ENCODE measurements around the gene ZBTB48.
"Not testable (repeated sequence)": the region's sequence is repeated elsewhere in the genome, so short reads cannot be mapped to it uniquely, and the experiment has no call there.

The ZBTB48 gene

DNA sequence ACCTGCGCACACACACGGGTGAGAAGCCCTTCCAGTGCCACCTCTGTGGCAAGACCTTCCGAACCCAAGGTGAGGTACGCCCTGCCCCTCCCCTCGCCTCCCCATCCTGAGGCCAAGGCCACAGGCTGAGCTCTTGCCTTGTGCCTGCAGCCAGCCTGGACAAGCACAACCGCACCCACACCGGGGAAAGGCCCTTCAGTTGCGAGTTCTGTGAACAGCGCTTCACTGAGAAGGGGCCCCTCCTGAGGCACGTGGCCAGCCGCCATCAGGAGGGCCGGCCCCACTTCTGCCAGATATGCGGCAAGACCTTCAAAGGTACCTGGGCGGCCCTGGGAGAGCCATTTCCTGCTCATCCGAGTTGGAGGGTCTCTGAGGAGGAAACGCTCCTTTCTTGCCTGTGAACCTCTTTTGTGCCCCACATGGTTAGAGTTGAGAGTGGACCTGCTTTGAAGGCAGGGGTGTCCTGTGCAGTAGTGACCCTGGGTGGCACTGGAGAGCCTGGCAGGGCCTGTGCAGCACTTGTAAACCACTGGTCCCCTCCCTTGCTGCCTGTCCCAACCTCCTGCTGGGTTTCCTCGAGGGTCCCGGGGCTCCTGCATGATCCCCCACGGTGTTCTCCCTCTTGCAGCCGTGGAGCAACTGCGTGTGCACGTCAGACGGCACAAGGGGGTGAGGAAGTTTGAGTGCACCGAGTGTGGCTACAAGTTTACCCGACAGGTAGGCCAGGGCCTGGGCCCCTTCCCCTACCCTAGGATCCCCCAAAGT, 8.5 kb downstream of the ZBTB48 start:
- no peak for DNase-seq (ENCODE audit: low read depth, low spot score)
- H3K4me3 ChIP-seq (ENCODE audit: low read length) = no peak overlapping the region

DNA sequence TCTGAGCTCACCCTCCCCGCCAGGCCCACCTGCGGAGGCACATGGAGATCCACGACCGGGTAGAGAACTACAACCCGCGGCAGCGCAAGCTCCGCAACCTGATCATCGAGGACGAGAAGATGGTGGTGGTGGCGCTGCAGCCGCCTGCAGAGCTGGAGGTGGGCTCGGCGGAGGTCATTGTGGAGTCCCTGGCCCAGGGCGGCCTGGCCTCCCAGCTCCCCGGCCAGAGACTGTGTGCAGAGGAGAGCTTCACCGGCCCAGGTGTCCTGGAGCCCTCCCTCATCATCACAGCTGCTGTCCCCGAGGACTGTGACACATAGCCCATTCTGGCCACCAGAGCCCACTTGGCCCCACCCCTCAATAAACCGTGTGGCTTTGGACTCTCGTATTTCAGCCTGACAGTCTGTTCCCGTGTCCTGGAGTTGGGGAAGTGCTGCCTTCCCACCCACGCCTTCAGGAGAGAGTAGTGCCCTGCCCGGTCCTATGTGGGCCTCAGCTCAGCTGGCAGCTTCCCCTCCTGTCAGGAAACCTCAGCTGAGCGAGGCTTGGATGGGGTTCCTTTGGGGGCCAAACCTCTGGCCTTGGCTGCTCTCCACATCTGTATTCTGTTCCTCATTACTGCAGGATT, 9.2 kb downstream of the ZBTB48 start:
- no peak for DNase-seq (ENCODE audit: low read depth, low spot score)
- no peak overlapping the region for H3K4me3 ChIP-seq (ENCODE audit: low read length)

DNA sequence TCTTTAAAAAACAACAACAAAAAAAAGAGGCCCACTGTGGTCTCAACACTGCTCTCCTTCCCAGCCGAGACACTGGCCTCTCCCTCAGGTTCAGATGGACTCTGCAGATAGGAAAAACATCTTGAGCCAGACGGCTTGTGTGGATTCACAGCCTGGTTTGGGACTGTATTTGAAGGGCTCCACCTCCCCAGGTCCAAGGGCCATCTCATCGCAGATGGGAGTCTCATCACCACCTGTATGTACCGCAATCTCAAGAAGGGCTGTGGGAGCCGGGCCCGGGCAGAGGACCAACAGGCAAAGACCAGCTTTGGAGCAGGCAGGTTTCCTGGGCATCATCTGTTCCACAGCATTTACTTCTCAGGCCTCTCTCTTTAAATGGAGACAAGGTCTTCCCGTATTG, 10.3 kb downstream of the ZBTB48 start:
- DNase-seq (ENCODE audit: low read depth, low spot score) = no peak
- no peak overlapping the region for H3K4me3 ChIP-seq (ENCODE audit: low read length)

DNA sequence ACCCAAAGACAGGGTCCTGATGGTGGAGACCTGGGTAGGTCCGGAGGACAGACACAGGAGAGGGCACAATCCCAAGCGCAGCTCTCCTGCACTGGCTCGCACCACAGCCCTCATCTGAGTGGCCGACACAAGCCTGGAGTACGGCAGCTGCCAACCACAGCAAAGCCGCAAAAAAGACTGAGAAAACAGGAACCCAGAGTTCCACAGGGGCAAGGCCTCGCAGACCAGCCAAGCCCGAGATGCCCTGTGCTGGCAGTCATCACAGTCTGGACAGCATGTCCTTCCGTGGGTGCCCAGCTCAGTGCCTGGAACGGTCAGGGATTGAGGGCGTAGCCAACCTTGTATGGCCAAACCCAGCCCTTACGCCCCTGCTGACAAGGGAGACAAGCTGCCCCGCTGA, 11.4 kb downstream of the ZBTB48 start:
- no peak overlapping the region for H3K4me3 ChIP-seq (ENCODE audit: low read length)
- DNase-seq (ENCODE audit: low read depth, low spot score) = no peak

DNA sequence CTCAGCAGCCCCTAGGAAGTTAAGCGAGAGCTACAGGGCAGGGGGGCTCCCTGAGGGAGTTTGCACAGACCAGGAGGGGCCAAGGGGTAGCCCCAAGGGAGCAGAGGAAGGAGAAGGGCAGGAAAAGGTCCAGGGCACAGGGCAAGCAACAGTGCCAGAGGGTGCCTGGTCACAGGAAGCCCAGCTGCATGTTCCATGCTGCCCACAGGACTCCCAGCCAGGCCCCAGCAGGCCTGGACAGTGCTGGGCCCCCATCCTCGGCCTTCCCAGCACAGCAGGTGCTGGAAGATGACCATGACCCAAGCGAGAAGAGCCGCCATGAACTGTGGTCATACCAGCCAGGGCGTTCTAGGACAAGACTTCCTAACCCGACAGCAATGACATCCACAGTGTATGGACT, 11.8 kb downstream of the ZBTB48 start:
- no peak overlapping the region for H3K4me3 ChIP-seq (ENCODE audit: low read length)
- no peak for DNase-seq (ENCODE audit: low read depth, low spot score)

DNA sequence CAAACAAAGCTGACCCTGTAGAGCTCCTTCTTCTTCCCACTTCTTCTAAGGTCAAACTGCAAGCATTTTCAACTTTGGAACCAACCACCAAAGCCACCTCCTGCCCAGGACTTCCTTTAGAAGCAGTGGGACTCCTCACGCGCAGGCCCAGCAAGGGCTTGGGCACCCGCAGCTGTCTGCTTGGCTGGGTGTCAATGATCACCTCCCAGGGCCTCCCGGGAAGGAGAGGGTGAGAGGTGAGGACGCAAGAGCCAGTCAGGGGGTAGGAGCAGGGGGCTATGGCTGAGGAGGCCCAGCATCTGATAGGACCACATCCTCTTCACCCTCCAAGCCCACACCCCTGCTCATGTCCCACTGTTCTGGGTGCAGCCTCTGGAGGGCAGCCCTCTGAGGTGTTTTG, 12.6 kb downstream of the ZBTB48 start:
- DNase-seq (ENCODE audit: low read depth, low spot score) = no peak
- H3K4me3 ChIP-seq (ENCODE audit: low read length) = no peak overlapping the region

DNA sequence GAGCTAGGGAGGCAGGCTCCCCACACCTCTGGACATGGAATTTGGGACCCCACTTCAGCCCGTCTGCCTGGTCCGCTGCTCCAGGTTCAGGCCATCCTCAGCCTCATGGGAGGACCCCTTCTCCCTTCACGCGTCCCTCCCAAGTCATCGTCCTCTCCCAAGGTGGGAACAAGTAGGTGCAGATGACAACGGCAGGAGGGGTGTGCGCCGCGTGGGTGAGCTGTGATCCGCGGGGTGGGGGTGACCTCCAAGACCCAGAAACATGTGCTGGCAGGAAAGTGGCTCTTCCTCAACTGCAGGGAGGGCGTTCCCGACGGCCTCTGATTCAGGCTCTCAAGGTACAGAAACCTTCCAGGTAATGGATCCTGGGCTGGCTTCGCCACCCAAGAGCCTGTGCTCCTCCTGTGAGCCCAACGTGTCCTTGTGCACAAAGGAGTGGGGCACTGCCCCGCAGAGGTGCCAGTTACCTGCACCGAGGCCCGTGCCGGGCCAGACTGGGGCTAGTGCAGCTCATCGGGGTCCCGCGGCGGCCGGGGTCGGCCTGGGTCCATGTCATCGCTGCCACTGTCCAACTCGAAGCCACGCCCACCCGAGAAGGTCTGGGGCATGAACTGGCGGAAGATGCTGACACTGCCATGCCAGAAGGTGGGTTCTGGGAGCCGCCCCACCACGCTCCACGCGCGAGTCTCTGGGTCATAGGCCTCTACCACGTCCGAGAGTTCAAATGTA, 13.2 kb downstream of the ZBTB48 start:
- DNase-seq (ENCODE audit: low read depth, low spot score) = no peak
- H3K4me3 ChIP-seq (ENCODE audit: low read length) = no peak overlapping the region

DNA sequence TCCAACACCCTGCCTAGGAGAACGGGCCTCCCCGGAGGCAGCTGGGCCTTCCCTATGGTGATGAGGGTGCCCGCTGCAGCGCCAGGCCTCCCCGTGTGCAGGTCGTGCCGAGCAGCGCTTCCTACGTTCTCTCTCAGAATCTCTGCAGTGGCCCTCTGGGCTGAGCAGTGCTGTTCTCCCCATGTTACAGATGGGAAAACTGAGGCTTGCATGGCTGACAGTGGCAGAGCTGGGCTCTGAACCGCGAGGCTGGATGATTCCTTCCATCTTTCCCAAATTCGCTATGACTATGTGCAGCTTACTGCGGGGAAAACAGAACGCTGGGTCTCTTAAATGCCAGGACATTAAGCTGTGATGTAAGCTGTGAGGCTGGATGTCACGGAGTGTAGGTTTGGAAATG, 14.0 kb downstream of the ZBTB48 start:
- no peak overlapping the region for H3K4me3 ChIP-seq (ENCODE audit: low read length)
- DNase-seq (ENCODE audit: low read depth, low spot score) = no peak

DNA sequence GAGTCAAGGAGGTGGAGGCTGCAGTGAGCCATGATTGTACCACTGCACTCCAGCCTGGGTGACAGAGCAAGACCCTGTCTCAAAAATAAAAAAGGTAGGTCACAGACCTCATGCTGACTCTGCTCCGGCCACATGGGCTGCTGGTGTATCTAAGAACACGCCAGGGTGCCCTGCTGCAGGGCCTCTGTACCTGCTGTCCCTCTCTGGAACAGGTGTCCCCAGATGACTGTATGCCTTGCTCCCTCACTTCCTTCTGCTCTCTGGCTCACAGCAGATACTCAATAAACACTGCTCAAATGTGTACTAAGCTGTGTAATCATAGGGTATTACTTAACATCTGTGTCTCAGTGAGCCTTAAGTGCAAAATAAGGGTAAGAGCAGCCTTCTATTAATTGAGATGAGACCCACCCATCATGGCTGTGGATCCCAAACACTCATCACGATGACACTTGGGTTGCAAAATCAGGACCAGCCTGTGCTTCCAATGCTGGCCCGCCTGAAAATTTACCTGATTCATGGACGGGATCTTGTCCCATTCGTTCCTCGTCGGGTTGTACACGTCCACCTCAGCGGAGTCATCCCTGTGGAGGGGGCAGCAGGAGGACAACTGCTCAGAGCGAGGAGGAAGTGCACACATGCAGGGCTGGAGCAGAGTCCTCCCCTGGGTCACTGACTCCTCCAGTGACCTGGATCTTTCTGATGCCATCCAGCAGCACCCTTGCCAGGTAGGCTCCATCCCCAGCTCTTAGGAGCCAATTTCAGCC, 15.4 kb downstream of the ZBTB48 start:
- no peak overlapping the region for H3K4me3 ChIP-seq (ENCODE audit: low read length)
- DNase-seq (ENCODE audit: low read depth, low spot score) = no peak

DNA sequence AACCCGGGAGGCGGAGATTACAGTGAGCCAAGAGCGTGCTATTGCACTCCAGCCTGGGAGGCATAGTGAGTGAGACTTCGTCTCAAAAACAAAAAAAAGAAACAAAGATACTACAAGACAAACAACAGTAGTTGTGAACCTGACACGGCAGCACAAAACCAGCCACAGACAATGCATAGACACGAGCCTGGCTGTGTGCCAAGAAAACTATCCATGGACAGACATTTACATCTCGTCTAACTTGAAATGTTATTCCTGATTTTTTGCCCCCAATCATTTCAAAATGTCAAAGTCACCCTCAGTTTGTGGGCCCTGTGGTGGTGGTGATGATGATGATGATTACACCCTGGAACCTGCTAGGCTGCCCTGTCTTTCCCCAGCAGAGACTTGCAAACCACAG, 16.6 kb downstream of the ZBTB48 start:
- DNase-seq (ENCODE audit: low read depth, low spot score) = no peak
- no peak overlapping the region for H3K4me3 ChIP-seq (ENCODE audit: low read length)

DNA sequence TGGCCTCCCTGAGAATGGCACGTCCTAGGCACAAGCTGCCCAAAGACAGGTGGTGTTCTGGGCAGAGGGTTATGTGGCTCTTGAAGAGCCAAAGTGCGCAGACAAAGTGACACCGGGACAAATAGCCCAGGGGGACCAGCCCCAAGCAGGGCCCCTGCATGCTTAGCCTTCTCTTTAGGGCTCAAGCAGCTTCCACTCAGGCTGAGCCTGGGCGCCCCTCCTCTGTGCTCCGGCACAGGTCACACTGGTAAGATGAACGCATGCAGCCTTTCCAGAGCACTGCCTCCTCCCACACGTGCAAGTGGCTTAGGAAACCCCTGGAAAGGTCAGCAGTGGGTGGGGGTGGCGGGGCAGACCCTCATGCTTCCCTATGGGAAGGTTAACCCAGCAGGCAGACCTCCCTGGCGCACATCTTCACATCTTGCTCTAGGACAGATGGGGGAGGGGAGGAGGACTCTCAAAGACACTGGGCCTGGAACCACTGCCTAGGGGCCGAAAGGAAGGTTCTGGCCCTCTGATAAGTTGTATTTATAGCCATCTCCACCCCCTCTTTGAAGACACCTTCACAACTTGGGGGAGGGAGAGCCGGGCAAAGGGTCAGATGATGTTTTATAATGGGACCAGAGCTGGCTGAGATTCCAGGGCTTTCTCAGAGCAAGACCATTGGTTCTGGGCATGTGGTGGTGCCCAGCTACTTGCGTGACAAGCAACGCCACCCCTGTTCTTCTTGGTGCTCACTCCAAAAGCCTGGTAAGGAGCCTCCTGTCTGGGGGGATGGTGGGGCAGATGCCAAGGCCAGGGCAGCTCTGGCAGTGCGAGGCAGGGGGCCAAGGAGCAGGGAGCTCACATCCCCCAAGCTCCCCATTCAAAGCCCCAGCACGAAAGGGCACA, 17.3 kb downstream of the ZBTB48 start:
- H3K4me3 ChIP-seq (ENCODE audit: low read length) = no peak overlapping the region
- DNase-seq (ENCODE audit: low read depth, low spot score) = no peak

DNA sequence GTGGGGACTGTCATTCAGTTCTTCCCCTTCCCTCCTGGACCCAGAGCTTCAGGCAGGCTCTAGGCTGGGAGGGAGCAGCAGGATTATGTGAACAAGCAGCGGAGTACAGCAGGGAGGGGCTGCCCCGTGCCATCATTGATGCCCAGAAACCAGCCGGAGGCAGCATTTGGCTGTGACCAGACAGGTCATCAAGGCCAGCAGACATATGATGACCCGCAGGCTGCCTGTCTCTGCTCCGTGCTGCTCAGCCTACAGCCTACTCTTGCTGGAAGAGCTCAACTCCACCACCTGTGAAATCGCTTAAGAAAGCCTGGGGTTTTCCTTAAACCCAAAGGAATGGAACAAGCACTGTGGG, 18.0 kb downstream of the ZBTB48 start:
- no peak overlapping the region for H3K4me3 ChIP-seq (ENCODE audit: low read length)
- DNase-seq (ENCODE audit: low read depth, low spot score) = no peak

DNA sequence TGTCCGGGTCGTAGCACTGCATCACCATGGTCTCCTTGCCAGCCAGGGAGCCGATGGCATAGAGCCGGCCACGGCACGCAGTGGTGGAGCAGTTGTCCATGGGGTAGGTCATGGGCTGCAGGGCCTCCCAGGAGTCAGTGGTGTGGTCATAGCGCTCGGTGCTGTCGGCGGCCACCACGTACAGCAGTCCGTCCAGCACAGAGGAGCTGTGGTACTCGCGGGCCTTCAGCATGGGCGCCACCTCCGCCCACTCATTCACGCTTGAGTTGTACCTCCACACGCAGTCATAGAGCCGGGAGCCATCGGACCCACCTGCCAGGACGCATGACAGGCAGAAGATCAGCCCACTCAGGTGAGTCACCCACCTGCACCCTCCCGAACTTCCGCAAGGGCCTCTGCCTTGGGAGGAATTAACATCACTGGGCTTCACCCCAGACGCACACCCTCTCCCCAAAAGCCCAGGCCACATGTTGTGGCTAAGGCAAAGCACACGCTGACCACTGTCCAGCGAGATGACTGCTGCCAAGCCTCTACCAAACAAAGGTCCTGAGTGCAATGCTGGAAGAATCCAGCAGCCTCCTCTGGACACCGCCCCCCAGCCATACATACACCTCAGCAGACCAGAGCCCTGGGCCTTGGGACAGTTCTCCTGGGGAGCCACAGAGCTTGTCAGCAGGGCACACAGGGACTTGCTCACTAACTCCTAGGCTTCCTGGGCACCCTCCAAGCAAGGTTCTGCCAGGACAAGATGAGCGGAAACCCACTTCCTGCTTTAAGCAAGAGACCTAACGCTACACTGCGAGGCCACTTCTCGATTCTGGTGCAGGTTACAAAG, 19.6 kb downstream of the ZBTB48 start:
- peak; percentile 88 for DNase-seq (ENCODE audit: low read depth, low spot score)
- H3K4me3 ChIP-seq (ENCODE audit: low read length) = peak overlapping the region; percentile 88

DNA sequence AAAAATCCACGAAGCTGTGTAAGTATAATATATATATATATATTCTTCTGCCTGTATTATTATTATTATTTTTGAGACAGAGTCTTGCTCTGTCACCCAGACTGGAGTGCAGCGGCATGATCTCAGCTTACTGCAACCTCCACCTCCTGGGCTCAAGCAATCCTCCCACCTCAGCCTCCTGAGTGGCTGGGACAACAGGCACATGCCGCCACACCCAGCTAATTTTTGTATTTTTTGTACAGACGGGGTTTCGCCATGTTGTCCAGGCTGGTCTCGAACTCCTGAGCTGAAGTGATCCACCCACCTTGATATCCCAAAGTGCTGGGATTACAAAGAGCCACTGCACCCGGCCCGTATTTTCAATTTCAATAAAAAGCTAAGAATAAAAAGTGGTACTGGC, 20.2 kb downstream of the ZBTB48 start:
- not testable (repeated sequence) for DNase-seq (ENCODE audit: low read depth, low spot score)
- H3K4me3 ChIP-seq (ENCODE audit: low read length) = peak overlapping the region; percentile 88

DNA sequence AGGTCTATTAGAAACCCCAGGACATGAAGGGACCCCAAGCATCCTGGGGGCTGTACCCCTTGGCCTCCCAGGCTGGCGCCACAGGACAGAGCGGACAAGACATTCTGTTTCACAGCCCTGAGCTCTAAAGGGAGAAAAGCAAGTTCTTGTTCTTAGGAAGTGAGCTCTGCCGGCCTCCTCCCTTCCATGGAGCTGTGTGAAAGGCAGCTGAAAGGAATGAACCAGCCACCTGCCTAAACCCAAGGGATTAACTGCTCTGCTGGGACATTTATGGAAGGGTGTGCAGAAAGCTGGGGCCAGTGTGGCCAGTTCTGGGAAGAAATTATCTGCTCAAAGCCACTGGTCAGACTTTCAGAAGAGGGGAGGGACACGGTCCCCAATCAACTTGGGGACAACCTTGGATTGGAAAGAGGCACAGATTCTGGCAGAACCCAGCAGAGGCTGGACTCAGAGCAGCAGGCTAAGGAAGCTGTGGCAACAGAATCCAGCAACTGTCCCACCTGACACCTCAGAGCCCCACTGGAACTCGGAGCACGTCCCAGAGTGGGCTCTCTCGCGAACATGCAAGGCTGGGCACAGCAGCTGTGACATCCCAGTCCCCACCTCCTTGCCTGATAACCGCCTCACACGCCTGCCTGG, 20.7 kb downstream of the ZBTB48 start:
- H3K4me3 ChIP-seq (ENCODE audit: low read length) = peak overlapping the region; percentile 88
- no peak for DNase-seq (ENCODE audit: low read depth, low spot score)

DNA sequence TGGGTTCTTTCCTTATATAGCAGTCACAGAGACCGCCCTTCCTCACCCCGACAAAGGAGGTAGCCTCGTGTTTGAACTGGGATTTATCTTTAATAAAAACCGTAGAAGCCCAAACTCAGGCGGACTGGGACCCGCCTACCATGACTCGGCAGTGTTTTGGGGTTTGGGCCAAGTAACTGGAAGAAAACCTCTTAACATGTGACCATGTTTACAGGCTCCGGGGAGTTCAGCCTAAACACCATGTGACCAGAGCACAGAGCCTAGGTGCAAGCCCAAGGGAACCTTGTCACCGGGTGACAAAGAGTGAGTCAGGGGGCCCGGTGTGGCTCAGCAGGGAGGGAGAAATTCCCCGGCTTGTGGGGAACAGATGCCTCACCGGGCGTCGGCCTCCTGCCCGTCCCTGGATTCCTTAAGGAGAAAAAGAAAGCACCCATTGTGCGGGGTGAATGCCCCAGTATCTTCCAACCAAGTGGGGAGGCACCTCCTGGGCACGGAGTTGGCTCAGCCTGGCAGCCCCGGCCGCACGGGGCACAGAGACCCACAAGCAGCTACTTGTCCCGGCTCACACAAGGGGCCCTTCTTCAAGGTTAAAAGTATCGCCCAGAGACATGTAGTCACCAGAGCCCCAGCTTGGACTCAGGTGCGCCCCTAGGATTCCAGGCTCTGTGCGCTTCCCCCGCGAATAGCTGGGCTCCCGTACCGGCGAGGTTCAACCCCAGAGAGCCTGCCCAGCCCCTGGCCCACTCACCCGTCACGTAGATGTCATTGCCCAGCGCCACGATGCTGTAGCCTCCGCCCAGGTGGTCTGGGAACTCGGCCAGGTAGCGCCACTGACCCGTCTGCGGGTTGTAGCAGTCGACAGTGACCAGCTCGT, 21.5 kb downstream of the ZBTB48 start:
- H3K4me3 ChIP-seq (ENCODE audit: low read length) = peak overlapping the region; percentile 88
- DNase-seq (ENCODE audit: low read depth, low spot score) = peak; percentile 58
